Ascending aorta (tissue), 2 donors: Measurements from ENCODE around the gene LIMS2. TPM values are rescaled to one million over a fixed set of nuclear protein-coding genes. Genes with fewer than 3 reads are reported as not detected.

Source experiments
- DNase-seq, 2 donors: peaks; one replicate each; pipeline ENCODE4 v3.0.0-alpha.2; 2019; ENCODE audit warnings: low spot score in 2 of 2
- H3K27ac ChIP-seq, 2 donors: fragments of 200-600 bp; sonication (generic); one replicate each; pipeline ENCODE4 v1.5.1; 2016 to 2017; ENCODE audit warnings: mild to moderate bottlenecking in 1 of 2
- H3K27me3 ChIP-seq: fragments of 200-600 bp; sonication (generic); one replicate; pipeline ENCODE4 v1.5.1; 2017
- H3K36me3 ChIP-seq, 2 donors: fragments of 200-600 bp; sonication (generic); one replicate each; pipeline ENCODE4 v1.5.1; 2016
- H3K4me1 ChIP-seq, 2 donors: fragments of 200-600 bp; sonication (generic); one replicate each; pipeline ENCODE4 v1.5.1; 2016 to 2017; ENCODE audit warnings: mild to moderate bottlenecking in 1 of 2
- H3K4me3 ChIP-seq, 2 donors: fragments of 200-600 bp; sonication (generic); one replicate each; pipeline ENCODE4 v1.5.1; 2016 to 2017; ENCODE audit warnings: mild to moderate bottlenecking in 1 of 2
- H3K9me3 ChIP-seq, 2 donors: fragments of 200-600 bp; sonication (generic); one replicate each; pipeline ENCODE4 v1.5.1; 2016
- CTCF ChIP-seq, 3 experiments: fragments of 200-600 bp in 2 of 3; fragments of 450-650 bp in 1 of 3; sonication (generic) in 2 of 3; IDR thresholded peaks; one replicate each; pipeline ENCODE4 v1.5.1; 2016 to 2019; ENCODE audit warnings: antibody characterized with exemption in 3 of 3, mild to moderate bottlenecking in 1 of 3, moderate library complexity in 1 of 3
- intact Hi-C: fragments of 100-400 bp; cut with DNase I; formaldehyde crosslinking; loops from one replicate; pipeline ENCODE4 v1.15.1; 2023
- total RNA-seq: library from RNA; depleted of rRNA; stranded (reverse); fragments of >200 nt; gene quantifications from one replicate; pipeline ENCODE4 v1.1.0, GENCODE V29; 2016

Gene LIMS2
- total RNA-seq, 1 donor from 2014 or later, result 169 TPM

DNA sequence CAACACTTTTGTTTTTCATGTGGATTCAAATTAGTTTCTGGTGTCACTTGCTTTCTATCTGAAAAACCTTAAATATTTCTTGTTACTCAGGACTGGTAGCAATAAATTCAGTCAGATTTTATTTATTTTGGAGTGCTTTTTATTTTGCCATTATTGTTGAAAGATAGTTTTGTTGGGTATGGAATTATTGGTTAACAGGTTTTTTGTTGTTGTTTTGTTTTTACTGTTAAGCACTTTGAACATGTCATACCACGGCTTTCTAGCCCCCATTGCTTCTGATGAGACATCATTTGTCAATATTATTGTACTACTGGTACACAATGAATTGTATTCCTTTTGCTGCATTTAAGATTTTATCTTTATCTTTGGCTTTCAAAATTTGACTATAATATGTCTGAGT, 13.1 kb upstream of the LIMS2 start:
- Histone ChIP-seq H3K4me1 (peaks cover 0 to 7% of the 10 kb centered on the region in 2 donors), H3K27ac (no peak overlapping the region), H3K36me3 (no peaks in the 10 kb centered on the region), H3K4me3 (no peak overlapping the region), H3K27me3 (no peaks in the 10 kb centered on the region), H3K9me3 (peaks cover 0 to 4% of the 10 kb centered on the region in 2 donors)
- no peak for TF ChIP-seq CTCF (IDR thresholded peaks at IDR 0.05)
- DNase-seq, result no peak
- intact Hi-C loops, result no loop called here

- no peak overlapping the region for H3K27ac ChIP-seq
- H3K36me3 ChIP-seq, result no peaks in the 10 kb centered on the region
- peaks cover 8 to 23% of the 10 kb centered on the region in 2 donors for H3K4me1 ChIP-seq
- DNase-seq, result no peak
- no peaks in the 10 kb centered on the region for H3K9me3 ChIP-seq
- H3K4me3 ChIP-seq, result no peak overlapping the region
- intact Hi-C loops, result no loop called here
- no peak for TF ChIP-seq CTCF (IDR thresholded peaks at IDR 0.05)
- H3K27me3 ChIP-seq, result no peaks in the 10 kb centered on the region
These were observed 10.2 kb upstream of the LIMS2 start for GRCh38 chr2:127685410-127686080.

- no peak for DNase-seq
- Histone ChIP-seq H3K9me3 (no peaks in the 10 kb centered on the region), H3K36me3 (no peaks in the 10 kb centered on the region), H3K27me3 (no peaks in the 10 kb centered on the region), H3K4me3 (no peak overlapping the region), H3K27ac (peak overlapping the region; percentile 35 to 55), H3K4me1 (peaks cover 8 to 23% of the 10 kb centered on the region in 2 donors)
- no peak for TF ChIP-seq CTCF (IDR thresholded peaks at IDR 0.05)
- intact Hi-C loops, result no loop called here
These were observed 8.4 kb upstream of the LIMS2 start for GRCh38 chr2:127683757-127684156.

- Histone ChIP-seq H3K27me3 (no peaks in the 10 kb centered on the region), H3K4me3 (no peak overlapping the region), H3K4me1 (peaks cover 8 to 23% of the 10 kb centered on the region in 2 donors), H3K9me3 (no peaks in the 10 kb centered on the region), H3K36me3 (no peaks in the 10 kb centered on the region), H3K27ac (peak overlapping the region; percentile 12 to 55)
- TF ChIP-seq CTCF (IDR thresholded peaks at IDR 0.05), result no peak
- DNase-seq, result no peak
- intact Hi-C loops, result no loop called here
These were observed 7.7 kb upstream of the LIMS2 start for GRCh38 chr2:127683056-127683455.

- DNase-seq, result no peak
- Histone ChIP-seq H3K4me1 (peaks cover 8 to 23% of the 10 kb centered on the region in 2 donors), H3K27ac (peak overlapping the region; percentile 42 to 55), H3K9me3 (no peaks in the 10 kb centered on the region), H3K4me3 (no peak overlapping the region), H3K27me3 (no peaks in the 10 kb centered on the region), H3K36me3 (no peaks in the 10 kb centered on the region)
- no peak for TF ChIP-seq CTCF (IDR thresholded peaks at IDR 0.05)
- intact Hi-C loops, result no loop called here
These were observed 6.9 kb upstream of the LIMS2 start for GRCh38 chr2:127681976-127682857.
